ENCODE results near the gene BMPER. TPM values are rescaled to one million over a fixed set of nuclear protein-coding genes. Genes with fewer than 3 reads are reported as not detected.

BMPER gene
- total RNA-seq, 1 donor: 0.21 TPM

- Histone ChIP-seq H3K9me3 (ENCODE audit: low read depth, low read length) (no peaks in the 10 kb centered on the region), H3K27me3 (ENCODE audit: insufficient read depth, low read length) (no peaks in the 10 kb centered on the region), H3K4me1 (ENCODE audit: insufficient read depth, low read length) (no peaks in the 10 kb centered on the region), H3K4me3 (ENCODE audit: low read length) (no peak overlapping the region)
These were observed 131.8 kb downstream of the BMPER start for GRCh38 chr7:34036972-34037792.

DNA sequence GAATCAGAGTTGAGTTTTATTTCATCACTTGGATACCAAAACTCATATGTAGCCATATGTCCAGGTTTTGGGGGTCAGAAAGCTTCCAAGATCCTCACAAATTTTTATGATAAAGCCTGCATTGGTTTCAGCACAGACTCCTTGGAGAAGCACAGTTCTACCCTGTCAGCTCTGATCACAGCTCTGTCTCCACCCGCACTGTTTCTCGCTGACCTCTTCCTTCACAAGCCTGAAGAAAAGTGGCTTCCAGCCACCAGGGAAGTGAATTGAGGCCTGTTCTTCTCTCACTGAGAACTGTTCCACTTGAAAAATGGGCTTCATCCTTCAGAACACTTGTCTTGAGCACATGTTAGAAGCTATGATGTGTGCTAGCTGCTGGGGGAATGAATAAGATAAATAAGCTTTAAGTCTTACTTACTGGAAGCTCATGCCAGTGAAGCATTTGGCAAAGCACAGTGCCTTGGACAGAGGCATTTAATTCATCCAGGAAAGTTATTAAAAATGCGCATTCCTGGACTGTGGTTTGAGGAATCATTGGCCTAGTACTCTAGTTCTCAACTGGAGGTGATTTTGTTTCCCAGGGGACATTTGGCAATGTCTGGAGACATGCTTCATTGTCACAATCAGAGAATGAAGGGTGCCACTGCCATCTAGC is 133.6 kb downstream of the BMPER start:
- no peaks in the 10 kb centered on the region for H3K9me3 ChIP-seq (ENCODE audit: low read depth, low read length)
- no peaks in the 10 kb centered on the region for H3K4me1 ChIP-seq (ENCODE audit: insufficient read depth, low read length)
- no peaks in the 10 kb centered on the region for H3K27me3 ChIP-seq (ENCODE audit: insufficient read depth, low read length)
- H3K4me3 ChIP-seq (ENCODE audit: low read length): no peak overlapping the region

- Histone ChIP-seq H3K4me1 (ENCODE audit: insufficient read depth, low read length) (no peaks in the 10 kb centered on the region), H3K27me3 (ENCODE audit: insufficient read depth, low read length) (no peaks in the 10 kb centered on the region), H3K9me3 (ENCODE audit: low read depth, low read length) (no peaks in the 10 kb centered on the region), H3K4me3 (ENCODE audit: low read length) (no peak overlapping the region)
These were observed 136.4 kb downstream of the BMPER start for GRCh38 chr7:34041707-34042106.

- Histone ChIP-seq H3K27me3 (ENCODE audit: insufficient read depth, low read length) (no peaks in the 10 kb centered on the region), H3K4me1 (ENCODE audit: insufficient read depth, low read length) (no peaks in the 10 kb centered on the region), H3K9me3 (ENCODE audit: low read depth, low read length) (no peaks in the 10 kb centered on the region), H3K4me3 (ENCODE audit: low read length) (no peak overlapping the region)
These were observed 137.1 kb downstream of the BMPER start for GRCh38 chr7:34042406-34042805.

- H3K4me1 ChIP-seq (ENCODE audit: insufficient read depth, low read length): no peaks in the 10 kb centered on the region
- no peaks in the 10 kb centered on the region for H3K27me3 ChIP-seq (ENCODE audit: insufficient read depth, low read length)
- H3K9me3 ChIP-seq (ENCODE audit: low read depth, low read length): no peaks in the 10 kb centered on the region
- H3K4me3 ChIP-seq (ENCODE audit: low read length): no peak overlapping the region
These were observed 138.3 kb downstream of the BMPER start for GRCh38 chr7:34043461-34044305.

DNA sequence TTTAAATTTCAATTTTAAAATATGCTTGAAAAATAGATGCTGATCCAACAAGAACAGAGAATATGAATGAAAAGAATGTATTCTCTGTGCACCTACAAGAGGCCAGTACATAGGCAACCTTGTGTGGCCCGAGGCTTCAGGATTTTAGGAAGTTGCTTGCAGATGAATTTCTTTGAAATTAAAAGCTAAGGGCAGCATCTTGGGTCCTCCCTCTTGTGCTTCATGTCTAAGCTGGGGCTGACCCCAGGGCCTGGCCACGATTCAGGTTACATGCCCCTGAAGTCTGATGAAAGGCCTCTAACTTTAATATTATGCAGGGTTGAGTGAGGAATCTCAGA is 138.9 kb downstream of the BMPER start:
- no peaks in the 10 kb centered on the region for H3K27me3 ChIP-seq (ENCODE audit: insufficient read depth, low read length)
- H3K4me3 ChIP-seq (ENCODE audit: low read length): no peak overlapping the region
- H3K4me1 ChIP-seq (ENCODE audit: insufficient read depth, low read length): no peaks in the 10 kb centered on the region
- H3K9me3 ChIP-seq (ENCODE audit: low read depth, low read length): no peaks in the 10 kb centered on the region

GRCh38 chr7:34044734-34045353 is 139.5 kb downstream of the BMPER start:
- no peaks in the 10 kb centered on the region for H3K9me3 ChIP-seq (ENCODE audit: low read depth, low read length)
- no peaks in the 10 kb centered on the region for H3K27me3 ChIP-seq (ENCODE audit: insufficient read depth, low read length)
- H3K4me1 ChIP-seq (ENCODE audit: insufficient read depth, low read length): no peaks in the 10 kb centered on the region
- H3K4me3 ChIP-seq (ENCODE audit: low read length): no peak overlapping the region

- Histone ChIP-seq H3K4me1 (ENCODE audit: insufficient read depth, low read length) (no peaks in the 10 kb centered on the region), H3K9me3 (ENCODE audit: low read depth, low read length) (no peaks in the 10 kb centered on the region), H3K4me3 (ENCODE audit: low read length) (no peak overlapping the region), H3K27me3 (ENCODE audit: insufficient read depth, low read length) (no peaks in the 10 kb centered on the region)
These were observed 143.1 kb downstream of the BMPER start for GRCh38 chr7:34048445-34048844.

DNA sequence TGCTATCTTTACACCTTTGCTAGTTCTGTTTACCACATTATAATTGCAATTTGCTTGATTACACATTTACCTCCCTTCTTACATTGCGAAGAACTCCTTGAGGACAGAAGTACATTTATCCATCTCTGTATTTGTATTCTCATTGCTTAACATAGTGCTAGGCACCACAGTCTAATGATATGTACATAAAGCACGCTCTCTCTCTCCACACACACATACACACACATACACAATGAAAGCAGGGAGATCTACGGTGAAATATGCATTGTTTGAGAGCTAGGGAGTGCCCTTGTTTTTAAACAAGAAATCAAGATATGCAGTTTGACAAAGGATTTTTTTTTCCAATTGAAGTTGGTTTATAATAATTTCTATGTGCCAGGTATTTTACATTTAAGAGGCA is 148.7 kb downstream of the BMPER start:
- Histone ChIP-seq H3K4me3 (ENCODE audit: low read length) (no peak overlapping the region), H3K27me3 (ENCODE audit: insufficient read depth, low read length) (no peaks in the 10 kb centered on the region), H3K4me1 (ENCODE audit: insufficient read depth, low read length) (no peaks in the 10 kb centered on the region), H3K9me3 (ENCODE audit: low read depth, low read length) (no peaks in the 10 kb centered on the region)

- Histone ChIP-seq H3K4me3 (ENCODE audit: low read length) (no peak overlapping the region), H3K27me3 (ENCODE audit: insufficient read depth, low read length) (no peaks in the 10 kb centered on the region), H3K4me1 (ENCODE audit: insufficient read depth, low read length) (no peaks in the 10 kb centered on the region)
These were observed 151.8 kb downstream of the BMPER start for GRCh38 chr7:34057136-34057535.

DNA sequence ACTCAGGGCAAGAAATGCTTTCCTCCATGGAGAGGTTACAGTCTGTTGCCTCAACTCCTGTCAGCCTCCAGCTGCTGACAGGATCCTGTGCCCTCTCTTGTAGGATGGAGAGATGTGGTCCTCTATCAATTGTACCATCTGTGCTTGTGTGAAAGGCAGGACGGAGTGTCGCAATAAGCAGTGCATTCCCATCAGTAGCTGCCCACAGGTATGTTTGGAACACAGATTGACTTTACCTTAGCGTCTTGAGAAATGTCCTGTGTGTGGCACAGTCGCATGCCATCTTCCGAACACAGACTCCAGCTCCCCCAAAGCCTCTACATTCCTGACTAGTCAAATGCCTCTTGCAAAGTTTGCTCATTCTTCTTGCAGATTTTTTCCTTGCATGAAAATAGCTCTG is 152.6 kb downstream of the BMPER start:
- Histone ChIP-seq H3K4me1 (ENCODE audit: insufficient read depth, low read length) (no peaks in the 10 kb centered on the region), H3K9me3 (ENCODE audit: low read depth, low read length) (no peaks in the 10 kb centered on the region), H3K27me3 (ENCODE audit: insufficient read depth, low read length) (no peaks in the 10 kb centered on the region), H3K4me3 (ENCODE audit: low read length) (no peak overlapping the region)

More at GRCh38 chr7:34057136-34057535, 151.8 kb downstream of the BMPER start:
- H3K9me3 ChIP-seq (ENCODE audit: low read depth, low read length): no peaks in the 10 kb centered on the region

DNA sequence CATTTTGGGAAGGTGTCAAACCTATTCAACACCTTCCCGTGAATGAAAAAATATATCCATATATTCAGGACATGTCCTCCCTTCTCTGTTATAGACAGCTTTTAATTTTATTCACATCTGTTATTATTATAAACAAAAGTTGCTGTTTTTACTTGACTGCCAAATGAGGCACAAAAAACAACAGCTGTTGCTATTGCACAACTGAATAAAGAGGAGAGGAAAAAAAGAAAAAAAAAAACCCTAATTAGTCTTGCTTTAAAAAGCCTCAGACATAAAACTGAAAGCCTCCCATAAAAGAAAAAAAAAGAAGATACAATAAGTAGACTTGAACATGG is 153.4 kb downstream of the BMPER start:
- Histone ChIP-seq H3K4me3 (ENCODE audit: low read length) (no peak overlapping the region), H3K27me3 (ENCODE audit: insufficient read depth, low read length) (no peaks in the 10 kb centered on the region), H3K9me3 (ENCODE audit: low read depth, low read length) (no peaks in the 10 kb centered on the region), H3K4me1 (ENCODE audit: insufficient read depth, low read length) (no peaks in the 10 kb centered on the region)

GRCh38 chr7:34059136-34059828 is 153.9 kb downstream of the BMPER start:
- H3K9me3 ChIP-seq (ENCODE audit: low read depth, low read length): no peaks in the 10 kb centered on the region
- no peaks in the 10 kb centered on the region for H3K4me1 ChIP-seq (ENCODE audit: insufficient read depth, low read length)
- no peaks in the 10 kb centered on the region for H3K27me3 ChIP-seq (ENCODE audit: insufficient read depth, low read length)
- no peak overlapping the region for H3K4me3 ChIP-seq (ENCODE audit: low read length)

DNA sequence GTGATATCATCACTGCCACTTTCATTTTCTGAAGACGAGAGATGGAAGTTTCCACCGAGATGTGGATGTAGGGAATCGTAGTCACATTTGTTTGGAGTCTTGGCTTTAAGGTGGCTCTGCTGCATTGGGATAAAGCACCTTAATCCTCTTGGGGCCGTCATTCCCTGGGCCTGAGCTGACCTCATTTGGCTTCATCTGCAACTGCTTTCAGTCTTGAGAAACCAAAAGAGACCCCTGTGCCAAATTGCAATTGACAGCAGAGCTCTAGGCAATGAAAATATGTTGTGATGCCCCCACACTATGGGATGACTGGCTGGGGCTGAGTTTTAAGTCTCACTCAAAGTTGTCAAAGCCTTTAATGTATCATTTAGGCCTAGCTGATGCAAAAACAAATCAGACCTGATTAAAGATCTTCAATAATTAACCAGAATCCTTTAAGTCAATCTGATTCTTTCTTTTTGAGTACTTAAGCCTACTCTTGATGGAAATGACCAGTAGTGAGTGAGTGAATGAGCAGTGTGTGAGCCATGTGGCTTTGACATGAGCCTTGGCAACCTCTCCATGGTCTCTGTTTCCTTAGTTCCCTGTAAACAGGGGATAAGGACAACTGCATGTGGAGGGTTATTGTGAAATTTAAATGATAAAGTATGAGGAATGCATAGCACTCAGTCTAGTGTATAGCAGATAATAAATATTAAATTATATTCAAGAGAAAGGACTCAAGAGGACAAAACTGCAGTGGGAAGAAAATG is 155.0 kb downstream of the BMPER start:
- Histone ChIP-seq H3K4me3 (ENCODE audit: low read length) (no peak overlapping the region), H3K4me1 (ENCODE audit: insufficient read depth, low read length) (no peaks in the 10 kb centered on the region), H3K9me3 (ENCODE audit: low read depth, low read length) (no peaks in the 10 kb centered on the region), H3K27me3 (ENCODE audit: insufficient read depth, low read length) (no peaks in the 10 kb centered on the region)
